ENCODE results near the gene DHRS11.
A peak's percentile ranks its signal among the peaks of the same experiment; 100 is the strongest.

- TF ChIP-seq CTCF (IDR thresholded peaks at IDR 0.05) (no peak), POLR2A (IDR thresholded peaks at IDR 0.05) (peak; percentile 10)
Observed at GRCh38 chr17:36545465-36546417, 45.9 kb upstream of the DHRS11 start.
